ENCODE data around the gene RSPH1.

Gene RSPH1

DNA sequence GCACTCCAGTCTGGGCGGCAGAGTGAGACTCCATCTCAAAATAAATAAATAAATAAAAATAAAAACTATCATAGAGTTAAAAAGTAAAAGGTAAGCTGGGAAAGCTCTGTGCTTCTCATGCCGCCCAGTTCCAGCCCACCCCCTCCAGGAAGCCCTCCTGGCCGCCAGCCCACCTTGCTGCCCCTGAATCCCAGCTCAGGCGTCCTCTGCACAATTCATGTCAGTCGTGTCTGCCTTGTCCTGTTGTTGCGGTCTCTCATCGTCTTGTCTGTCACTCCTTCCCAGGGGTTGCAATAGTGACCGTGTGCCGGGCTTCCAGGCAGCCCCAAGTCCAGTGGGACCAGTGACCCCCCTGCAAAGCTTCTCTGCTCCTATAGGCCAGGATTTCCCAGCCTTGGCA is 44.1 kb downstream of the RSPH1 start:
- no peak overlapping the region for H3K4me3 ChIP-seq (ENCODE audit: low read length)
- no peak for DNase-seq (ENCODE audit: low read depth)
- TF ChIP-seq, protein P1, sequence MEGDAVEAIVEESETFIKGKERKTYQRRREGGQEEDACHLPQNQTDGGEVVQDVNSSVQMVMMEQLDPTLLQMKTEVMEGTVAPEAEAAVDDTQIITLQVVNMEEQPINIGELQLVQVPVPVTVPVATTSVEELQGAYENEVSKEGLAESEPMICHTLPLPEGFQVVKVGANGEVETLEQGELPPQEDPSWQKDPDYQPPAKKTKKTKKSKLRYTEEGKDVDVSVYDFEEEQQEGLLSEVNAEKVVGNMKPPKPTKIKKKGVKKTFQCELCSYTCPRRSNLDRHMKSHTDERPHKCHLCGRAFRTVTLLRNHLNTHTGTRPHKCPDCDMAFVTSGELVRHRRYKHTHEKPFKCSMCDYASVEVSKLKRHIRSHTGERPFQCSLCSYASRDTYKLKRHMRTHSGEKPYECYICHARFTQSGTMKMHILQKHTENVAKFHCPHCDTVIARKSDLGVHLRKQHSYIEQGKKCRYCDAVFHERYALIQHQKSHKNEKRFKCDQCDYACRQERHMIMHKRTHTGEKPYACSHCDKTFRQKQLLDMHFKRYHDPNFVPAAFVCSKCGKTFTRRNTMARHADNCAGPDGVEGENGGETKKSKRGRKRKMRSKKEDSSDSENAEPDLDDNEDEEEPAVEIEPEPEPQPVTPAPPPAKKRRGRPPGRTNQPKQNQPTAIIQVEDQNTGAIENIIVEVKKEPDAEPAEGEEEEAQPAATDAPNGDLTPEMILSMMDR (IDR thresholded peaks at IDR 0.05; ENCODE audit: insufficient read depth, low read depth, low read length, missing control alignments) = no peak

DNA sequence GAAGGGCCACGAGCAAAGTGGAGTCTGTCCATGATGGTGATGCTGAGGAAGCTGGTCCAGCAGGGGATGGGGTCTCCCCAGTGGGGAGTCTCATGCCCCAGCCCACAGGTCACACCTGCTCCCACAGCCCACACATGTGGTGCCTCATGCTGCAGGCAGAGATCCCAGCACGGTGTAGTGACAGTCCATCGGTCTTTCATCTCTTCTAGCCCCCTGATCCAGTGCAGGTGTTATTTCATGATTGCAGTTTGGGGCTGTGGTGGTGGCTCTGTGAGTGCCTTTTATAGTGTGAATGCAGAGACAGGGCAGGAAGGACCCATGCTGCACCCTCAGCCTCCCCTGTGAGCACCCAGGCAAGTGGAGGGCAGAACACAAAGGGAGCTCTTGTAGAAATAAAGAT is 47.3 kb downstream of the RSPH1 start:
- no peak overlapping the region for H3K4me3 ChIP-seq (ENCODE audit: low read length)
- TF ChIP-seq, protein P1 (IDR thresholded peaks at IDR 0.05; ENCODE audit: insufficient read depth, low read depth, low read length, missing control alignments) = no peak
- no peak for DNase-seq (ENCODE audit: low read depth)

DNA sequence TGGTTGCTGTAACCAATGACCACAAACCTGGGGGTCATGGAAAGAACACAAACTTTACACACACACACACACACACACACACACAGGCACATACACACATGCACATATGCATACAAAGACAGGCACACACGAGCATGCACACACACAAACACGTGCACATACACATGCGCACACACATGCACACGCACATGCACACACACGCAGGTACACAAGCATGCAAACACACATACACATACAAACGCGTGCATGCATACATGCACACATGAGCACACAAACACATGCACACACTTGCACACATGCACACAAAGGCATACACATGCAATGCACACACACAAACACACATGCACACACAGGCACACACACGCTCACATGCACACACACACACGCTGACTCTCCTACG is 48.3 kb downstream of the RSPH1 start:
- TF ChIP-seq, protein P1 (IDR thresholded peaks at IDR 0.05; ENCODE audit: insufficient read depth, low read depth, low read length, missing control alignments) = no peak
- DNase-seq (ENCODE audit: low read depth) = no peak

DNA sequence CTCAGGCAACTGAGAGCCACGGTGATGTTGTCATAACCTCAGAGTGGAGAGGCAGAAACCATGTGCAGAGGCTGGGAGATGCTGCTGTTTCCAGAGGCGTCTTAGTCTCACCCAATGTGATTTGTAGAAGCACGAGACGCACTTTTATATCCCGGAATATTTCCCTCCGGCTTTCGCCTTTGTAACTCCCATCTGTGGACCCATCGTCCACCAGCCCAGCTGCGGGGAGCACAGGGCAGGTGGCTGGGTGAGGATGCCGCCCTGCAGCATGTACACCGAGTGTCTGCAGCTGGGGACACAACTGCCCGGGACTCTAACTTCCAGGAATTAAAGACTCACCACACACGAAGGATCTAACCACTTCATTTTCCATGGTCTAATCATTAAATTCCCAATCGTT is 48.8 kb downstream of the RSPH1 start:
- no peak for DNase-seq (ENCODE audit: low read depth)

More for the DNA sequence above, 48.3 kb downstream of the RSPH1 start:
- H3K4me3 ChIP-seq (ENCODE audit: low read length) = no peak overlapping the region

DNA sequence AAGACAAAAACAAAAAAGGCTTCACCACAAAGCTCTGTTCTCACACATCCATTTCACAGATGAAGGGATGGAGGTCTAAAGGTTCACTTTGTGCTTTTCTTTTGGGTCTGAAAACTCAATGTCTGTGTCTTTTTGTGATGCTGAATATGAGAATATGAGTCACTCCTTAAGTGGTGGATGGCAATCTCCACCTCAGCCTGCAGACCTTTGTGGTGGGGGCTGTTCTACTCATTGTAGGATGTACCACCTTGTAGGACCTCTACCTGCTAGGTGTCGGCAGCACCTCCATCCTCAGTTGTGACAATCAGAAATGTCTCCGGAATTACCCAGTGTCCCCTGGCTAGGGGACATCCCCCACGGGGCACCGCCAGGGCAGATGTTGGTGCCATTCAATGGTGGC is 49.5 kb downstream of the RSPH1 start:
- TF ChIP-seq, protein P1 (IDR thresholded peaks at IDR 0.05; ENCODE audit: insufficient read depth, low read depth, low read length, missing control alignments) = no peak

More for the DNA sequence above, 48.8 kb downstream of the RSPH1 start:
- H3K4me3 ChIP-seq (ENCODE audit: low read length) = no peak overlapping the region
- TF ChIP-seq, protein P1 (IDR thresholded peaks at IDR 0.05; ENCODE audit: insufficient read depth, low read depth, low read length, missing control alignments) = no peak

DNA sequence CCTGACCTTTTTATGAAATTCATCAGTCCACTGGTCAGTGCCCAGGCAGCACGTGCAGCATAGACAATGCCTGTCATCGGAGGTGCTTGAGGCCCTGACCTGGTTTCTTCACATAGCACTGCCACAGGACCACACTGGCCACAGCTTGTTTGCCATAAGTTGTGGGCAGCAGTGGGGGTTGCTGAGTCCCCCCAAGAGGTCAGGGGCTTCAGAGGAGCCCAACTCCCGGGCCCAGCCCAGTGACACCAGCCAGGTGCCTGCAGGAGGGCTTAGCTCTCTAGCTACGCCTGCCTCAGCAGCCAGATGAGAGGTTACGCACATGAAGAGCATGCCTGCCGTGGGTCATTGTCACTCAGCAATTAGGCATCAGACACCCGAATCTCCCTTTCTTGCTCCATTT is 50.7 kb downstream of the RSPH1 start:
- TF ChIP-seq, protein P1 (IDR thresholded peaks at IDR 0.05; ENCODE audit: insufficient read depth, low read depth, low read length, missing control alignments) = no peak
- DNase-seq (ENCODE audit: low read depth) = no peak
- H3K4me3 ChIP-seq (ENCODE audit: low read length) = no peak overlapping the region

More for the DNA sequence above, 49.5 kb downstream of the RSPH1 start:
- no peak overlapping the region for H3K4me3 ChIP-seq (ENCODE audit: low read length)
- no peak for DNase-seq (ENCODE audit: low read depth)

DNA sequence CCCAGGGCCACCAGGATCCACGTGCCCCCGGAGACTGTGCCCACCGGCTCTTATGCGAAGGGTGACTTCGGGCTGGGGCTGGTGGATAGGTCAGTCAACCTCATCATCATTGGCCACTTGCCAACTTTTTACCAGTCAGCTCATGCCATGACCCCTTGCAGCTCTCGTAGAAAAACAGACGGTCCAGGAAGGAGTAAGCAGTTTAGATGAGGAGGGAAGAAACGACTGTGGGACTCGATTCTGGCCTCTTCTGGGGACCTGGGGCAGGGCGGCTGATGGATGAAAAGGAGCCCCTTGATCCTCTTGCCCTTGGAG is 51.3 kb downstream of the RSPH1 start:
- H3K4me3 ChIP-seq (ENCODE audit: low read length) = no peak overlapping the region
- DNase-seq (ENCODE audit: low read depth) = no peak
- TF ChIP-seq, protein P1 (IDR thresholded peaks at IDR 0.05; ENCODE audit: insufficient read depth, low read depth, low read length, missing control alignments) = no peak

Measured in epithelial cell of esophagus (primary cell).